Measurements from ENCODE around the gene OCA2. TPM values are rescaled to one million over a fixed set of nuclear protein-coding genes. Genes with fewer than 3 reads are reported as not detected.

OCA2 gene
- total and polyA plus RNA-seq, 7 donors, result 0.36 to 0.41 TPM; not detected in 5

DNA sequence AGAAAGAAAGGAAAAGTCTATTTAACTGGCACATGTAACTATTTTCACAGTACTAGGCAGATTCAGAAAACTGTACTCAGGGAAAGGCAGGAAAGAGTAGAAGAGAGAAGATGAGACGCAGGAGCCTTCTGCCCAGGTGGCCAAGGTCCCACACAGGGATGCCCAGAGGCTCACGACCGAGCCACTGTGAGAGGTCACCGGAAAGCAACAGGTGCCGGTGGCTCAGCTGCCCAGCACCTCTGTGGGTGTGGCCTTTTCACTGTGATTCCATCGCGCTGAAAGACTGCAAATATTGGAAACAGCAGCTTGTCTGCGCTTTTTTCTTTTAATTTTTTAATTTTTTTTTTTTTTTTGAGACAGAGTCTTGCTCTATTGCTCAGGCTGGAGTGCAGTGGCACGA is 226.8 kb downstream of the OCA2 start:
- TF ChIP-seq EP300 (IDR thresholded peaks at IDR 0.05), result no peak
- TF ChIP-seq, protein P1, sequence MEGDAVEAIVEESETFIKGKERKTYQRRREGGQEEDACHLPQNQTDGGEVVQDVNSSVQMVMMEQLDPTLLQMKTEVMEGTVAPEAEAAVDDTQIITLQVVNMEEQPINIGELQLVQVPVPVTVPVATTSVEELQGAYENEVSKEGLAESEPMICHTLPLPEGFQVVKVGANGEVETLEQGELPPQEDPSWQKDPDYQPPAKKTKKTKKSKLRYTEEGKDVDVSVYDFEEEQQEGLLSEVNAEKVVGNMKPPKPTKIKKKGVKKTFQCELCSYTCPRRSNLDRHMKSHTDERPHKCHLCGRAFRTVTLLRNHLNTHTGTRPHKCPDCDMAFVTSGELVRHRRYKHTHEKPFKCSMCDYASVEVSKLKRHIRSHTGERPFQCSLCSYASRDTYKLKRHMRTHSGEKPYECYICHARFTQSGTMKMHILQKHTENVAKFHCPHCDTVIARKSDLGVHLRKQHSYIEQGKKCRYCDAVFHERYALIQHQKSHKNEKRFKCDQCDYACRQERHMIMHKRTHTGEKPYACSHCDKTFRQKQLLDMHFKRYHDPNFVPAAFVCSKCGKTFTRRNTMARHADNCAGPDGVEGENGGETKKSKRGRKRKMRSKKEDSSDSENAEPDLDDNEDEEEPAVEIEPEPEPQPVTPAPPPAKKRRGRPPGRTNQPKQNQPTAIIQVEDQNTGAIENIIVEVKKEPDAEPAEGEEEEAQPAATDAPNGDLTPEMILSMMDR (IDR thresholded peaks at IDR 0.05), result no peak
- TF ChIP-seq POLR2AphosphoS5 (IDR thresholded peaks at IDR 0.05), result no peak
- TF ChIP-seq POLR2A (IDR thresholded peaks at IDR 0.05), result no peak
- WGBS, 2 donors, result 89 to 91% methylated on average over 9 of the region's 9 CpGs
- Histone ChIP-seq H3K4me1 (no peaks in the 10 kb centered on the region), H3K9me3 (peaks cover 0 to 6% (median 0%) of the 10 kb centered on the region in 4 donors), H3K27me3 (no peaks in the 10 kb centered on the region), H3K27ac (no peak overlapping the region), H3K36me3 (no peaks in the 10 kb centered on the region), H3K4me3 (no peak overlapping the region)
- DNase-seq, result no peak
- intact Hi-C loops (cut with DNase I), result no loop called here

DNA sequence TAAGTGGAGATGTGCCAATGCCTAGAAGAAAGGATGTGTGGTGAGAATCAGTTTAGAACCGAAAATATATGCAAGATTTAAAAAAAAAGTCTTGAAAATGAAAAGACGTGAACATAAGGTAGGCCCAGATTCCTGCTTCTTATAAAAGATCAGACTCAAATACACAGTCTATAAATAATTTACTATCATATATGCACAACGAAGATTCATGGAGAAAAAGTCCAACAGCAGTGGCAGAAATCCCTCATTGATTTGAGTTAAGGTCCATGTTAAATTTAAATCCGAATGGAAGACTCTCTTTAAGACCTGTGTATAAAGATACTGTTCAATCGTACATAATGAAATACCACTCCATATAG is 227.2 kb downstream of the OCA2 start:
- Histone ChIP-seq H3K4me3 (no peak overlapping the region), H3K27ac (no peak overlapping the region), H3K9me3 (peaks cover 0 to 6% (median 0%) of the 10 kb centered on the region in 4 donors), H3K4me1 (no peaks in the 10 kb centered on the region), H3K36me3 (no peaks in the 10 kb centered on the region), H3K27me3 (no peaks in the 10 kb centered on the region)
- DNase-seq, result no peak
- WGBS, 2 donors, result 76 to 85% methylated on average over 5 of the region's 5 CpGs
- intact Hi-C loops (cut with DNase I), result no loop called here
- no peak for TF ChIP-seq POLR2A (IDR thresholded peaks at IDR 0.05)

DNA sequence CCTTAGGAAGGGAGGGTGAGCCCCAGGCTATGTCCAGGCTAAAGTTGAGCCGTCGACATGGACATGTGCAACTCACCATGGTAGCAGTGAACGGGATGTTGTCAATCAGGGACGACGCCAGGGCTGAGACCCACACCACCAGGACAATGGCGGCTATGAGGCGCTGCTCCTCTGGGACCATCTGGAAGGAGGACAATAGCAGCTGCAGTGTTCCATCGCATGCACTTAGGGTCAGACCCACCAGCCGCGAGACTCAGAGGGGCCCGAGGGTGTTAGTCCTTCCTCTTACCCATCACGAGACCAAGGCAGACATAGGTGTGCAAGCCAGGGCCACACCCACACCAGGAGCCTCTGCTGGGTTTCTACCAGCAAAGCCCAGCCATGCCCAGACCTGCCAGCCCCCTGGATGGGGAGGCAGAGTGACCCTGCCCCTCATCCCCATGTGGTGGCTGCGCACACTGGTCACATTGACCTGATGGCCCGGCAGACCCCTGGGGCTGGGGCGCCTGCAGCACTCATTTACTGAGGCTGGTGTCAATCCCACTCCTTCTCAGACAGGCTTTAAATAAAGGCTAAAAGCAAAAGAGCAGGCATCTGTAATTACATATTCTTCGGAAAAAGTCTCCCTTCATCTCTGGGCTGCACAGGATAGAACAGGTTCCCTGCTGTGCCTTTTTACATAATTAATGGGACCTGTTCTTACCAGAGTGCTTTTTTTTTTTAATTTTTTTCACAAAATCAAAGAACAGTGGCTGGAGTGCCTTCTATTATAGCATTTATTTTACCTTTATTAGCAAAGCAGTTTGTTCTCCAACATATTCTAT is 227.8 kb downstream of the OCA2 start:
- H3K27me3 ChIP-seq, result no peaks in the 10 kb centered on the region
- no peaks in the 10 kb centered on the region for H3K4me1 ChIP-seq
- H3K36me3 ChIP-seq, result no peaks in the 10 kb centered on the region
- WGBS, 2 donors, result 86 to 91% methylated on average over 16 of the region's 16 CpGs
- H3K9me3 ChIP-seq, result peaks cover 0 to 6% (median 0%) of the 10 kb centered on the region in 4 donors
- TF ChIP-seq EP300 (IDR thresholded peaks at IDR 0.05) (no peak), POLR2AphosphoS5 (IDR thresholded peaks at IDR 0.05) (no peak), POLR2A (IDR thresholded peaks at IDR 0.05) (no peak)
- TF ChIP-seq, protein P1 (IDR thresholded peaks at IDR 0.05), result no peak
- H3K4me3 ChIP-seq, result no peak overlapping the region
- intact Hi-C loops (cut with DNase I), result no loop called here
- DNase-seq, result no peak
- H3K27ac ChIP-seq, result no peak overlapping the region

DNA sequence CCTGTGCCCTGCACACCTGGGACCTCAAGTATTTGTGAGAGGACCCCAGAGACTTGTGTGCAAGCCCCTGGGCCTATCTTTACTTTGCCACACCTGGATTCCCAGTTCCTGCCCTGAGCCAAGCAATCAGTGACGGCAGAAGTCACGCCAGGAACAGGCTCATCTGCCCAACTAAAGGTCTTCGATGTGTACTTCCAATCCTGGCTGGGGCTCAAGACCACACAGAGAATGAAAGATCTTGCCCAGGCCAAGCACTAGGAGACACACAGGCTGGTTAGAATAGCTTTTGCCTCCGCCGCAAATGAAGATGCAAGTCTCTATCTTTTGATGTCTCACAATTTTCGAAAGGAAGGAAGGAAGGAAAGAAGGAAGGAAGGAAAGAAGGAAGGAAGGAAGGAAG is 228.8 kb downstream of the OCA2 start:
- Histone ChIP-seq H3K4me3 (no peak overlapping the region), H3K36me3 (no peaks in the 10 kb centered on the region), H3K4me1 (no peaks in the 10 kb centered on the region), H3K9me3 (peaks cover 0 to 6% (median 0%) of the 10 kb centered on the region in 4 donors), H3K27me3 (no peaks in the 10 kb centered on the region), H3K27ac (no peak overlapping the region)
- no peak for DNase-seq
- intact Hi-C loops (cut with DNase I), result no loop called here
- WGBS, 2 donors, result 75 to 83% methylated on average over 6 of the region's 6 CpGs
- TF ChIP-seq POLR2A (IDR thresholded peaks at IDR 0.05) (no peak), POLR2AphosphoS5 (IDR thresholded peaks at IDR 0.05) (no peak), EP300 (IDR thresholded peaks at IDR 0.05) (no peak)
- TF ChIP-seq, protein P1 (IDR thresholded peaks at IDR 0.05), result no peak

DNA sequence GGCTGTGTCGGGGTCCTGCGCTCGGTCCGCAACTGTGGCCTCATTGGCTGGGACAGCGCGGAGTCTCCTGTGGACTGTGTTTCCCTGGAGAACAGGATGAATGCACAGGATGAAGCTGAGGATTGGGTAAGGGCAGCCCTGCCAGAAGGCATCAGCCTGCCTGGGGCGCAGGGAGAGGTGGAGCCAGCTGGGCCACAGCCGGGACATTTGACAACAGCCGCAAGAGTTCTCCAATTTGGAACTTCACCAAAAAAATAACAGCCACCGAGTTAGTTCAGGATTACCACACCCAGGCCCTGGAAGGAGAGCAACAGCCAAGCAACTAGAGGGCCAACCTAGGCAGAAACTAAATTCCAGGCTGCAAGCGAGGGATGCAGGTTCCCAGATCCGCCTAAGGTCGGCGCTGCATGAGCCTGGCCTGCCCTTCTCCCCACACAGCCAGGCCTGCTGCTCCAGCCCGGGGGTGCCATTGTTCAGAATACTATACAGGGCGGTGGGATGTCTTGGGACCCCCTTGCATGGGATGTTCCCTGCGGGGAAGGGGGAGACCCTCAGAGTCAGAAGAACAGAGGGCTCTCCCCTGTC is 229.3 kb downstream of the OCA2 start:
- Histone ChIP-seq H3K4me1 (no peaks in the 10 kb centered on the region), H3K27ac (no peak overlapping the region), H3K27me3 (no peaks in the 10 kb centered on the region), H3K36me3 (no peaks in the 10 kb centered on the region), H3K4me3 (no peak overlapping the region), H3K9me3 (peaks cover 0 to 6% (median 0%) of the 10 kb centered on the region in 4 donors)
- 91 to 92% methylated on average over 17 of the region's 17 CpGs for WGBS, 2 donors
- no peak for DNase-seq
- intact Hi-C loops (cut with DNase I), result no loop called here
- TF ChIP-seq POLR2A (IDR thresholded peaks at IDR 0.05) (no peak), POLR2AphosphoS5 (IDR thresholded peaks at IDR 0.05) (no peak), EP300 (IDR thresholded peaks at IDR 0.05) (no peak)
- TF ChIP-seq, protein P1 (IDR thresholded peaks at IDR 0.05), result no peak
